Pons (tissue), 1 donor: Measurements from ENCODE around the gene SYNGR2.
"Not testable (repeated sequence)": the region's sequence is repeated elsewhere in the genome, so short reads cannot be mapped to it uniquely, and the experiment has no call there.

ENCODE experiments used
- DNase-seq: peaks from one replicate; pipeline ENCODE4 v3.0.0-alpha.2; 2016; ENCODE audit warnings: low spot score

The SYNGR2 gene

DNA sequence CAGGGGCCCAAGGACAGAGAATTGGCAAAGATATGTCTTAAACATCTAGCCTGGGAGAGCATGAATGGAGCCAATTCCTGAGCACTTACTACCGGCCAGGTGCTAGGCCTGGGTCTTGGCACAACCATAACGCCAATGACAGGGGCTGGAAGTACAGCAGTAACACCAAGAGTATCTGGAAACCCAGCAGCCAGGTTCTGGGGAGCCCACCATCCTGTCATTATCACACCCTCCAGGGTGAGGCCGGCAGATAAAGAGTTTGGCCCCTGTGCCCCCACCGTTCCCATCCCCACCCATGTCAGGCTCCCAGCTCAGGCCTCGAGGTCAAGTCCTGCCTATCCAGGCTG is 38.3 kb upstream of the SYNGR2 start:
- DNase-seq, result no peak

DNA sequence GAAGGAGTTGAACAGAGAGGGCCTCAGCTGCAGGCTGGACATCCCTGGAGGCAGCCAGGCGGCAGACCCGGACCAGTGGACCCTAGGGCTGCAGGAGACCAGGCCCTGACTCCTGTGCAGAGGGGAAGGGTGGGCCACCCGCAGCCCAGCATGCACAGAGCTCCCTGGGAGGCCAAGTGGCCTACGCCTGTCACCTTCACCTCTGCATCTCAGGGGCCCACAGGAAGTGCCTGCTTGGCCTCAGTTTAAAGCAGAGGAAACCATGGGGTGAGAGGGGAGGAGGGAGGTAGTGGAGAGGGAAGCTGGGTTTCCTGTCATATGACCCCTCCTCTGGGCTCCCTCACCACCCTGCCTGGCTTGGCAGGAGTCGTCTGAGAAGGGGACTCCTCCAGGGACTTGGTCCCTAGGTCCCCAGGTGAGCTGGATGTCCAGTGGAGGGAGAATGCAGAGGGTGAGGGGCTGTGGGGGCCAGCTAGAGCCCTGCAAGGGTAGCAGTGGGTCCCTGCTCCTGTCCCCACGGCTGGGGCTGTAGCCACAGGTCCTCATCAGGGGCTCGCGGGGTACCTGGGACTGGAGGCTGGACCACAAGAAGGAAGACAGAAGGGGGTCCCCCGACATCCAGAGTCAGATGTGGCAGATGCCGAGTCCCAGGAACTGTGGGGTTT is 37.8 kb upstream of the SYNGR2 start, which contains the start of gene TMC8:
TMC8 (plus strand) TSS at position 335 of the 665 bp plus-strand sequence. CDS start 818 bp downstream, outside the sequence.
- no peak for DNase-seq

DNA sequence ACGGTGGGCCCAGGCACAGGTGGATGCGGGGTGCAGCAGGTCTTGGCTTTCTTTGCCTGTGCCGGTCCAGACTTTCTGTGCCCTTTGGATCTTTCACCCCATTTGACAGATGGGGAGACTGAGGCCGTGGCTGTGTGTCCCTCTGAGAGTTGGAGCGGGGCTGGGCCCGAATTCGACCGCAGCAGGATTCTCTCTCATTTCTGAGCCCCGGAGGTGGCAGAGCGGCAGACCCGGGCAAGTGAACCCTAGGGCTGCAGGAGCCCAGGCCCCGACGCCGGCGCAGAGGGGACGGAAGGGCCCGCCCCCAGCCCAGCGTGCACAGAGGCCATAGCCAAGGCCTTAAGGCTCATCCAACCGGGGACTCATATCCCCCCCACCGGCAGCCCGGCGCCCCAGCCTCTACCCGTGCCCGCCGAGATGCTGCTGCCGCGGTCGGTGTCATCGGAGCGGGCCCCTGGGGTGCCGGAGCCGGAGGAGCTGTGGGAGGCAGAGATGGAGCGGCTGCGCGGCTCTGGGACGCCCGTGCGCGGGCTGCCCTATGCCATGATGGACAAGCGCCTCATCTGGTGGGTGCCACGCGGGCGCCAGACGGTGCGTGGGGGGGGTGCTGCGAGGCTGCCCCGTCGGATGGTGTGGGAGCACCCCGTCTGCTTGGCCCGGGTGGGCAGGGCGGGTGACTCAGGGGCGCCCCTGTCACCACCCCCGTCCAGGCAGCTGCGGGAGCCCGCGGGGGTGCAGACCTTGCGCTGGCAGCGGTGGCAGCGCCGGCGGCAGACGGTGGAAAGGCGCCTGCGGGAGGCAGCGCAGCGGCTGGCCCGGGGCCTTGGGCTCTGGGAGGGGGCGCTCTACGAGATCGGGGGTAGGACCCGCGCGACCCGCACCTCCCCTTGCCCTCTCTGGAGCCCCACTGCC is 37.0 kb upstream of the SYNGR2 start:
- DNase-seq, result no peak

DNA sequence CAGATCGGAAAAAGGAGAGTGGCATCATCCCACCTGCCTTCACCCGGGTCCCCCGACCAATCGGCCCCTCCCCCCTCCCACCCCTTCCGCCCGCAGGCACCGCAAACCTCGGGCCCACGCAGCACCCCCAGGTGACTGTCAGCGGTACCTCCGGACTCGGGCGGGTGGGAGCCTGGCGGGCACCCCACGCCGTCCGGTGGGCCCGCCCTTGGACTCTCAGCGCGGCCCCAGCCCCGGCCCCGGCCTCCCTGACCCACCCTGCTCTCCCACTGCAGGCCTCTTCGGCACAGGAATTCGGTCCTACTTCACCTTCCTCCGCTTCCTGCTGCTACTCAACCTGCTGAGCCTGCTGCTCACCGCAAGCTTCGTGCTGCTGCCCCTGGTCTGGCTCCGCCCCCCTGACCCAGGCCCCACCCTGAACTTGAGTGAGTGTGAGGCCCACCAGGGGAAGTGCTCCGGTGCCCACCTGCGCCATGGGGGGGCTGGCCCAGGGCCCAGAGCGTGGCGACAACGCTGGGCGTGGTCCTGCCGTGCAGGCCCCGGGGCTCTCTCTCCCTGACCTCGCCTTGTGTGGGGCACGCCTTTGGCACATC is 36.2 kb upstream of the SYNGR2 start:
- no peak for DNase-seq

DNA sequence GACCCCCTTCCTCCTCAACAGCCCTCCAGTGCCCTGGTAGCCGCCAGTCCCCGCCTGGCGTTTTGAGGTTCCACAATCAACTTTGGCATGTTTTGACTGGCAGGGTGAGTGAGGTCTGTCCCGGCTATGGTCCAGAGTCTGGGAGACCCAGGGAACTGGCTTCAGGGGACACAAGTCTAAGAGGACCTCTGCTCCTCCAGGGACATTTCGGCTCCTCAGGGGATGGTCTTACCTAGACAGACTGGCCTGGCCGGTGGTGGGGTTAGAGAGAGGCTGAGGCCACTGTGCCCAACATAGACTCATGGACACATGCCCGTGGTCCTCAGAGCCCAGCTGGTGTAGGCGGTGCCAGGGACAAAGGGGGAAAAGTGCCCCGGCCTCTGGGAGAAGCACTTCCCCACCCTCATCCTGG is 35.6 kb upstream of the SYNGR2 start:
- DNase-seq, result no peak

DNA sequence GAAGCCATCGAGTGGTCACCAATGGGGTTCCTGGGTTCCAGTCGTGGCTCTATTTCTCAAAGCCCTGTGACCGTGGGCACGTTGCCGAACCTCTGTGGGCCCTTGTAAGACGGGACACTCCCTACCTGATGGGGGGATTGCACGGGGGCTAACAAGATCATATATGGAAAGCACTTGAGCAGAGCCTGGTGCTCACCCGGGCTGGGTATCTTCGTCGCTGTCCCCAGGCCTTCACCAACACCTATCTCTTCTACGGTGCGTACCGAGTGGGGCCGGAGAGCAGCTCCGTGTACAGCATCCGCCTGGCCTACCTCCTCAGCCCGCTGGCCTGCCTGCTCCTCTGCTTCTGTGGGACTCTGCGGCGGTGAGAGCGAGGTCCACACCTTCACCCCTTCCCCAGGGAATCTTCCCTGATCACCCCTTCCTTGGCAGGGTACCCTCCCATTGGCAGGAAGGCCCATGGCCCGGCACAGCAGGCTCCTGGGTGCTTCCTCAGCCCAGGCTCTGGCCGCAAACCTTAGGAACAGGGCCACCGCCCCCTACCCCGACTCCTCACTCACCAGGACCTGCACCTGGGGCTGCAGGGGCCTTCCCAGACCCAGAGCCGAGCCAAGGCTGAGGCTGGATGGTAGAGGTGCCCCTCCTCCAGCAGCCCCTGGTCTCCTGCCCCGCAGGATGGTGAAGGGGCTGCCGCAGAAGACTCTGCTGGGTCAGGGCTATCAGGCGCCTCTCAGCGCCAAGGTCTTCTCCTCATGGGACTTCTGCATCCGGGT is 35.0 kb upstream of the SYNGR2 start:
- DNase-seq, result no peak

DNA sequence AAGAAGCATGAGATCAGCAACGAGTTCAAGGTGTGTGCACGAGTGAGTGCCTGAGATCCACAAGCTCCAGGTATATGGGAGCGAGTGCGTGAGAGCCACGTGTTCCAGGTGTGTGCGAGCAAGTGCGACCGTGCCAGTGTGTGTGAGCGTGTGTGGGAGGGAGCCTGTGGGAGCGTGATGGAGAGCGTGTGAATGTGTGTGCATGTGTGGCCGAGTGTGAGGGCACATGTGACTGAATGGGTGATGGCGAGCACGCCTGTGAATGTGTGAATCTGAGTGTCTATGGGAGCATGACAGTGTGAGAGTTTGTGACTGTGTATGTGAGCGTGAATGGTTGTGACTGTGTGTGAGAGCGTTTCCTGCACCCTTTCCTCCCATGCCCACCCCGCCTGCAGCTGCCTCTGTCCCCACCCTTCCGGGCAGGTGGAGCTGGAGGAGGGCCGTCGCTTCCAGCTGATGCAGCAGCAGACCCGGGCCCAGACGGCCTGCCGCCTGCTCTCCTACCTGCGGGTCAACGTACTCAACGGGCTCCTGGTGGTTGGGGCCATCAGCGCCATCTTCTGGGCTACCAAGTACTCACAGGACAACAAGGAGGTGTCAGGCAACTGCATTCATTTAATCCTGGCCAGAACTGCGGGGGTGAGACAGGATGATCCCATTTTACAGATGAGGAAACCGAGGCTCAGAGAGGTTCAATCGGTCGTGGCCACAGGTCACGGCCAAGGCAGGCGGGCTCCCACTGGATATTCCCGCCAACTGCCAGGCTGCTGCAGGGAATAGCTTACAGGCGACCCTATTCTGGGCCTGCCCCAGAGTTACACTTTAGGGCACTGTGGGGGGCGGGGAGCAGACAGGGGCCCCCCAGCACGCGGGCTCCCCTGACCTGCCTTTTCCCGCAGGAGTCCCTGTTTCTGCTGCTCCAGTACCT is 34.1 kb upstream of the SYNGR2 start:
- peak; percentile 53 for DNase-seq

DNA sequence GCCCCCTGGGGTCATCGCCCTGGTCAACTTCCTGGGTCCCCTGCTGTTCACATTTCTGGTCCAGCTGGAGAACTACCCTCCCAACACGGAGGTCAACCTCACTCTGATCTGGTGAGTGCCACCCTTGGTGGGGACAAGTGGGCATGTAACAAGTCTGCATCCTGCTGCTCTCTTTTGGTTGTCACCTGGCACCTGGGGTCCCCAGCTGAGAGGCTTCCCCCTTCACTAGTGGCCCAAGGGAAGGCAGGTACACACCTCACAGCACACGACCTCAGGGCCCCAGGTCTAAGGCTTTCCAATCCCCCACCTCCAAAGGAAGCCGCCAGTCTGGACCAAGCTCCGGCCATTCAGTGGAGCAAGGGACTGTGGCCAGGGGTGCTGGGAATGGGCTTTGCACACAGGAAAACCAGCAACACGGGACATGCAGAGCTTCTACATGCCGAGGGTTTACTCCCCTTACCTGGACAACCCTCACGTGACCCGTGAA is 33.4 kb upstream of the SYNGR2 start:
- DNase-seq, result no peak

DNA sequence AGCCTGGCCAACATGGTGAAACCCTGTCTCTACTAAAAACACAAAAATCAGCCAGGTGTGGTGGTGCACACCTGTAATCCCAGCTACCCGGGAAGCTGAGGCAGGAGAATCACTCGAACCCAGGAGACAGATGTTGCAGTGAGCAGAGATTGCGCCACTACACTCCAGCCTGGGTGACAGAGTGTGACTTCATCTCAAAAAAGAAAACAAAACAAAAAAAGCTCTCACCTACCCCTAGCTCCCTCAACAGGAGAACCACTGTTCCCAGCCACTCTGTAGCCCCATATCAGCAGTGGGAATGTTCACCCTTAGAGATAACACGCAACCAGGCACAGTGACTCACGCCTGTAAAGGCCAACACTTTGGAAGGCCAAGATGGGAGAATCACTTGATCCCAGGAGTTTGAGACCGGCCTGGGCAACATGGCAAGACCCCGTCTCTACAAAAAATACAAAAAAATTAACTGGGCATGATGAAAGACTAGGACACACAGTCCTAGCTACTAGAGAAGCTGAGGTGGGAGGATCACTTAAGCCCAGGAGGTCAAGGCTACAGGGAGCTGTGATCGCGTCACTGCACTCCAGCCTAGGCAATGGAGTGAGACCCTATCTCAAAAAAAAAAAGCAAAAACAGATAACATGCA is 32.4 kb upstream of the SYNGR2 start:
- DNase-seq, result no peak

DNA sequence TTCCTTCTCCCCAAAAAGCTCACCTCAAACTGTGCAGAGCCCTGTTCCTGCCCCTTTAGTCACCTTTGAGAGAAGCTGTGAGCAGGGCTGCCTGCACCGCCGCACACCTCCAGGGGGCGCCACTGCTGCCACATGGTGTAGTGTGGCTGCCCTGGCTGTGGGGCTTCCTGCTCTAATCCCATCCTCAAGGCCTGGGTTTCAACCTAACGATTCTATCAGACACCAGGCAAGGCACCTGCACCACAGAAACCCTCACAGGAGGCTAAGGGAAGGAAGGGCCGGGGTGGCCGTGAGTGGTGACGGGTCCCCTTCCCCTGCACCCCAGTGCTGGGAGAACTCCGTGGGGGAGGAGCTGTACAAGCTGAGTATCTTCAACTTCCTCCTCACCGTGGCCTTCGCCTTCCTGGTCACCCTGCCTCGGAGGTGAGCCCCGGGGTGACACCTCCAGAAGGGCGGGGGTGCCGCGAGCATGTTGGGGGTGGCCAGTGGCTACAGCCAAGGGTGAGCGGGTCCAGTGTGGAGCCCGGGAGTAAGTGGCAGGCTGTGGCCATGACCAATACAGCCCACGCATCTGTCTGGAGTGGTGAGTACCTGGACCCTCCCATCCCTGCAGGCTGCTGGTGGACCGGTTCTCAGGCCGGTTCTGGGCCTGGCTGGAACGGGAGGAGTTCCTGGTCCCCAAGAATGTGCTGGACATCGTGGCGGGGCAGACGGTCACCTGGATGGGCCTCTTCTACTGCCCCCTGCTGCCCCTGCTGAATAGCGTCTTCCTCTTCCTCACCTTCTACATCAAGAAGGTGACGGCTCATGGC is 30.8 kb upstream of the SYNGR2 start:
- DNase-seq, result no peak

DNA sequence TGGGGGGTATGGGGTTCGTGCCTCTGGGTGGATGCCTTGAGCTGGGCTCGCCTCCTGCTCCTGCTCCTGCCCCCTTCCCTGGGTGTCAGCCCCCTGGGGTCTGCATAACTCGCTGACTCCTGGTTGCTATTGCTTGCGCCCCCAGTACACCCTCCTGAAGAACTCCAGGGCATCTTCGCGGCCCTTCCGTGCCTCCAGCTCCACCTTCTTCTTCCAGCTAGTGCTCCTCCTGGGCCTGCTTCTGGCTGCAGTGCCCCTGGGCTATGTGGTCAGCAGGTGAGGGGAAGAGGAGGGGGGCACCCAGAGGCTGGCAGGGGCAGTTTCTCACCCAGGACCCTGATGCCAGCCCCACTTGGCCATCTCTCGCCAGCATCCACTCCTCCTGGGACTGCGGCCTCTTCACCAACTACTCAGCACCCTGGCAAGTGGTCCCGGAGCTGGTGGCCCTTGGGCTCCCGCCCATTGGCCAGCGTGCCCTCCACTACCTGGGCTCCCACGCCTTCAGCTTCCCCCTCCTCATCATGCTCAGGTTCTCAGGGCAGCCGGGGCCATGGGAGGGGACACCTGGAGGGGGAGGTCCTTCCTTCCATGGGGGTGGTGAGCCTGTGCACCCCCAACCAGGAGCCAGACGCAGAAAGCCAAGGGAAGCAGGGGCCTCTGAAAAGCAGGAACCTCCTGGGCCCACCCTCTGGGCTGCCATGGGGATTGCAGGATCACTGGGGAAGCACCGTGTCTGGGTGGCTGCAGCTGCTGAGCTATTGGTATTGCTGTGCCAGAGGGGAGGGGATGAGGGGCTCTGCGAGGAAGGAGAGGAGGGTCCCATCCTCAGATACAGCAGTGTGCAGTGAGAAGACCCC is 29.9 kb upstream of the SYNGR2 start:
- DNase-seq, result no peak

DNA sequence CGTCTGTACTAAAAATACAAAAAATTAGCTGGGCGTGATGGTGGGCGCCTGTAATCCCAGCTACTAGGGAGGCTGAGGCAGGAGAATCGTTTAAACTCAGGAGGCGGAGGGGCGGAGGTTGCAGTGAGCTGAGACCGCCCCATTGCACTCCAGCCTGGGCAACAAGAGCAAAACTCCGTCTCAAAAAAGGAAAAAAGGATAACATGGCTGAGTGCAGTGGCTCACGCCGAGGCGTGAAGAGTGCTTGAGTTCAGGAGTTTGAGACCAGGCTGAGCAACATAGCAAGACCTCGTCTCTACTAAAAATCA is 28.6 kb upstream of the SYNGR2 start:
- not testable (repeated sequence) for DNase-seq

DNA sequence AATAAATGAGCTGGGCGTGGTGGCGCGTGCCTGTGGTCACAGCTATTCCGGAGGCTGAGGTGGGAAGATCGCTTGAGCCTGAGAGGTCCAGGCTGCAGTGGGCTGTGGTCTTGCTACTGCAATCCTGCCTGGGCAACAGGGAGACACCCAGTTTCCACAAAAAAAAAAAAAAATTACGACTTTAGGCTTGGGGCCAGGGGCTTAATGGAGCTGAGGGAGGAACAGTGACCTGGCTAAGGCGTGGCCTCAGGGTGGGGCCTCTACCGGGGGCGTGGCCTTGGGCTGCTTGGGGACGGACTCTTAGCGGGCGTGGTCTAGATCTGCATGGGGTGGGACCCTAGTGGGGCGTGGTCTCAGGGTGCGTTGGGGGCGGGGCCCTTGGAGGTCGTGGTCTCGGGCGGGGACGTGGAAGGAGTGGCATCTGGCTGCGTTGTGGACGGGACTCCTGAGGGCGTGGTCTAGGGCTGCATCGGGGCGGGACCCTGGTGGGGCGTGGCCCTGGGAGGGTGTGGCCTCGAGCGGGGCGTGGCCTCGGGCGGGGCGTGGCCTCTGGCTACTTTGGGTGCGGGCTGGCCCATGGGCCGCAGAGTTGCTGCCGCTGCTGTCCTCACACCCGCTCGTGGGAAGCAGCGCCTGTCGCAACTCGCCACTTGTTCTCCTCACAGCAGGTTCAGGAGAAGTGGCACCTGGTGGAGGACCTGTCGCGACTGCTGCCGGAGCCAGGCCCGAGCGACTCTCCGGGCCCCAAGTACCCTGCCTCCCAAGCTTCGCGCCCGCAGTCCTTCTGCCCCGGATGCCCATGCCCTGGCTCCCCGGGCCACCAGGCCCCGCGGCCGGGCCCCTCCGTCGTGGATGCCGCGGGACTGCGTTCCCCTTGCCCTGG is 28.0 kb upstream of the SYNGR2 start:
- DNase-seq, result no peak

DNA sequence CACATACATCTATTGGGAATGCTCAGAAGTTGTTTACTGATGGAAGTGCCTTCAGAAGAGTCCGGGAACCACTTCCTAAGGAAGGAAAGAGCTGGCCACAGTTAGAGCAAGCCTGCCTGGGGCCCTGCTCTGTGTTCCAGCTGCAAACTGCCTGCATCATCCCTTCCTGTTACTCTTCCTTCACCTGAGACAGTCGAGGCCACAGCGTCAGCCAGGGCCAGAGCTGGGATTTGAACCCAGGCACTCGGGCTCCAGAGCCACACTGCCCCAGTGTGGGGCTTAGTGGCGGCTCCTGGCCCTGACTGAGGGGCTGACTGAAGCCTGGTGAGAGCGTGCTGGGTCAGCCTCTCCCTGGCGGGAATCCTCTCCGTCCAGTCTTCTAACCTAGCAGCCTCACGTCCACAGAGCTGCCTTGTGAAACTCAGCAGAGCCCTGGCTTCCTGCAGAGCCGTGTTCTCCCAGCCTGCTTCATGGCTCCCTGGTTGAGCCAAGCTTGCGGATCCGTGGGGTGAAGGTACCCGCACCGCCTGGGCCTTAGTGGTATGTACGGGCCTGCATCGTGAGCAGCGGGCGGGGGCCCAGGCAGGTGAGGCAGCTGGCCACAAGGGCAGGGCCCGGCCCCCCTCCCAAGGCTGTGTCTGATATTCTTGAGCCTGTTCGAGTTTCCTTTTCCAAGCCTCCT is 26.8 kb upstream of the SYNGR2 start:
- no peak for DNase-seq

DNA sequence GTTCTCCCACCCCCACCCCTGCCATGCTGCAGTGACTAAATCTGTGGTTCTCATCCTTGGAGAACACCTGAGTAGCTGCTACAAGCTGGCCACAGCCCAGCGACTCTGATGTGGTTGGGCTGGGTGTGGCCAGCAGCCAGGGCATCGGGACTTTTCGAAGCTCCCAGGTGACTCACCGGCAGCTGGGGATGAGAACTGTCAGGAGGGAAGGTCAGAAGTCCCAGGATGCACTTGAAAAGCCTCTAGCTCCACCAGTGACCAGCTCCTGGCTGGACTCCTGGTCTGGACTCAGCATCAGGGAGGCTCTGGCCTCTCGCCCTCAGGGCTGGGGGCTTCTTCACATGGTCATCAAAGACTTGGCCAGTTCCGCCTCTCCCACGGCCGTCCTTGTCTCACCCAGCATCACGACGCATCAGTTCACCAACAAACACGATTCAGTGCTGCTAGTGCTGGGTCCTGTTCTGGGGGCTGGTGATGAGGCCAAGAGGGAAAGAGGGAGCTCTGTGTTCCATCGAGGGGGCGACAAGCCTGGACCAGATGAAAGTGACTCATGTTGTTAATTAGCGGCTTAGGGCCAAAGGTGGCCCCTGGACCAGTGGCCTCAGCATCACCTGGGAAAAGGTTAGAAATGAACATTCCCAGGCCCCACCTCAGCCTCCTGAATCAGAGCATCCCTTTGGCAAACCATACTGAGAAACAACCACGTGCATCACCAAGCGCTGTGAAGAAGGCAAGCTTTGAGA is 26.1 kb upstream of the SYNGR2 start:
- no peak for DNase-seq
